GM10266 (cell line): Measurements from ENCODE around the gene PLCD1.

Experiments
- DNase-seq: peaks from one replicate; pipeline ENCODE4 v3.0.0; 2012; ENCODE audit errors: extremely low spot score
- TF ChIP-seq, protein P1 (sequence below): IDR thresholded peaks from 2 replicates; pipeline ENCODE4 v1.5.1; 2012; ENCODE audit warnings: mild to moderate bottlenecking, low read depth; ENCODE audit not compliant: control insufficient read depth, insufficient read depth; ENCODE audit errors: missing control alignments

PLCD1 gene

DNA sequence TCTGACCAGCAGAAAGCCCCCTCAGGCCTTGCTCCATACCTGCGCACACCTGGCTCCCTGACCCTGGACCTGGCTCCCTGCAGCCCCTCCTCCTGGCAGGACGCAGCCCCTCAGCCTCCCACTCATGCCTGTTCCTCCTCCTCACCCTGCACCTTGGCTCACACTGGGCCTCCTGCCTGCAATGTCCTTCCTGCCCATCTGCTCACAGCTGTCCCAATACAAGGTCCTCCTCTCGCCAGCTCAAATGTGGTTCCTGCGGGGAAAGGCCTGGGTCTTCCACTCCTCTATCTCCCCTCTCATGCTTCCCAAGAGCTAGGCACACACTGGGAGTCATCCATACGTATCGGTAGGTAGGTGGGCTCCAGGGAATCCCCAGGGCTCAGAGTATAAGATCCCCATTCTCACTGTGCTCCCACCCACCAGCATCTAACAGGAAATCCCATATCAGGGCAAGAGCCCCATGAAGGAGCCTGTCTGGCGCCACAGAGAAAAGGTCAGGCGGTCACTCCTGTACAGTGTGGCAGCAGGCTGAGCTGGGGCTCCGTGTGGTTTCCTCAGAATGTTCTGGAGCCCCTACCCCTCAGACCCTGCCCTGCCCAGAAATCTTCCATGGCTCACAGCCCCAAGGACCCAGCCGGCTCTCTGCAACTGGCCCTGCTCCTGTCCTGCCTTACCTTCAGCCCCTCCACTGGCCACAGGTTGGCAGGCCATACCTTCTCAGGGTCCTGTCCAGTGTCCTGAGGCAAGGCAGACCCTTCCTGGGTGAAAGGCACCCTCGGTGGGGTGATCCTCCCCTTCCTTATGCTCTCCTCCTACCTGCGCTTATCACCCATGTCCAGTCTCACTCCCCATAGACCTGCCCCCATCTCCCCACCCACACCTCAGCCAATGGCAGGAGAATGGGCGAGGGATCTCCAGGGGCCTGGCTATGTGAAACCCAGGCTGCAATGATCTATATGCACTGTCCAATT is 10.9 kb downstream of the PLCD1 start:
- no peak for DNase-seq
- TF ChIP-seq, protein P1, sequence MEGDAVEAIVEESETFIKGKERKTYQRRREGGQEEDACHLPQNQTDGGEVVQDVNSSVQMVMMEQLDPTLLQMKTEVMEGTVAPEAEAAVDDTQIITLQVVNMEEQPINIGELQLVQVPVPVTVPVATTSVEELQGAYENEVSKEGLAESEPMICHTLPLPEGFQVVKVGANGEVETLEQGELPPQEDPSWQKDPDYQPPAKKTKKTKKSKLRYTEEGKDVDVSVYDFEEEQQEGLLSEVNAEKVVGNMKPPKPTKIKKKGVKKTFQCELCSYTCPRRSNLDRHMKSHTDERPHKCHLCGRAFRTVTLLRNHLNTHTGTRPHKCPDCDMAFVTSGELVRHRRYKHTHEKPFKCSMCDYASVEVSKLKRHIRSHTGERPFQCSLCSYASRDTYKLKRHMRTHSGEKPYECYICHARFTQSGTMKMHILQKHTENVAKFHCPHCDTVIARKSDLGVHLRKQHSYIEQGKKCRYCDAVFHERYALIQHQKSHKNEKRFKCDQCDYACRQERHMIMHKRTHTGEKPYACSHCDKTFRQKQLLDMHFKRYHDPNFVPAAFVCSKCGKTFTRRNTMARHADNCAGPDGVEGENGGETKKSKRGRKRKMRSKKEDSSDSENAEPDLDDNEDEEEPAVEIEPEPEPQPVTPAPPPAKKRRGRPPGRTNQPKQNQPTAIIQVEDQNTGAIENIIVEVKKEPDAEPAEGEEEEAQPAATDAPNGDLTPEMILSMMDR, result no peak

GRCh38 chr3:38017445-38018295 is 11.8 kb downstream of the PLCD1 start:
- DNase-seq, result no peak
- TF ChIP-seq, protein P1, result no peak

- DNase-seq, result no peak
- TF ChIP-seq, protein P1, result no peak
These were observed 12.5 kb downstream of the PLCD1 start for GRCh38 chr3:38016847-38017444.

GRCh38 chr3:38016410-38016809 is 13.0 kb downstream of the PLCD1 start:
- TF ChIP-seq, protein P1, result no peak
- DNase-seq, result no peak

DNA sequence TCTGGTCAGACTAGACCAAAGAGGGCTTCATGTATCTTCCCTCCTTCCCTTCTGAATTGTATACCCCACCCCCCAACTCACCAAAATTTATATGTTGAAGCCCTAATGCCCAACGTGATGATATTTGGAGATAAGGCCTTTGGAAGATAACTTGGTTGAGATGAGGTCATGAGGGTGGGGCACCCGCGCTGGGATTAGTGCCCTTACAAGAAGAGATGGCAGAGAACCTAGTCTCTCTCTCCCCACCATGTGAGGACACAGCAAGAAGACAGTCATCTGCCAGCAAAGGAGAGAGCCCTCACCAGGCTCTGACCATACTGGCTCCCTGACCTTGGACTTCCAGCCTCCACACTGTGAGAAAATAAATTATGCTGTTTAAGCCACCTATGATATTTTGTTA is 13.5 kb downstream of the PLCD1 start:
- DNase-seq, result no peak
- TF ChIP-seq, protein P1, result no peak

DNA sequence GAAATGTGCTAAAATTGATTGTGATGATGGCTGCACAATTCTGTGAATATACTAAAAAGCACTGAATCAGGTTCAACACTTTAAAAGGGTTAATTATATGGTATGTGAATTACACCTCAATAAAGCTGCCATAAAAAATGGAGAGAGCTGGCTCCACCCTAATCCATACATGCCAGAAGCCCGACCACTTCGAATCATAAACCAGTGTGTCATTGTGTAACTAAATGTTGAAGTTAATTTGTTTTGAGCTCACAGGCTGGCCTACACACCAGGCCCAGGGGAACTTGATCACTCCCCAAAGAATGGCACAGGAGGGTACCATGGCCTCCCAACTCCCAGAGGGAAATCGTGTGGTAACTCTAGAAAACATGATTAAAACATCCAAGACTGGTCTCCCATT is 14.0 kb downstream of the PLCD1 start:
- TF ChIP-seq, protein P1, result no peak
- DNase-seq, result no peak

DNA sequence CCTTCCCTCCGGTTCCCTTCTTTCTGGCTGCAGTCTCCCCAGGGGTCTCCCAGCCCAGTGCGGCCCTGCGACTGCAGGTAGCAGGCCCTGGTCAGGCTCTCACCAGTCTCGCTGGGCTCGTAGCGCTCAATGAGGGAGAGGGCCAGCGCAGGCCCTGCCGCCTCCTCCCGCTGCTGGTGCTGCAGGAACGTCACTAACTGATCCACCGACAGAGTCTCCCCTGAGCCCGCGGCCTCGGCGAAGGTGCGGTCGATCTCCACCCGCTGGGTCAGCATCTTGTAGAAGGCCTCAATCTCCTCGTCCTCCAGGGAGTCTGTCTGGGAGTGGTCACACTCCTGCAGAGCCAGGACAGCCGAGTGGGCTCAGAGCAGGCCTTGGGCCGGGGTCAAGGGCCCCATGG is 18.3 kb downstream of the PLCD1 start:
- DNase-seq, result no peak
- TF ChIP-seq, protein P1, result no peak
